Measurements from ENCODE around the gene SRRM4. TPM values are rescaled to one million over a fixed set of nuclear protein-coding genes. Genes with fewer than 3 reads are reported as not detected.
A peak's percentile ranks its signal among the peaks of the same experiment; 100 is the strongest.

The SRRM4 gene
- total RNA-seq, 2 experiments from 2014 or later: not detected

GRCh38 chr12:119036878-119037825 is 55.8 kb downstream of the SRRM4 start:
- Mint-ChIP-seq H3K4me3 (no peak overlapping the region), H3K27ac (no peak overlapping the region), H3K4me1 (ENCODE audit: low read depth) (no peaks in the 10 kb centered on the region), H3K36me3 (ENCODE audit: low read depth) (no peaks in the 10 kb centered on the region), H3K9me3 (peaks cover 4% of the 10 kb centered on the region), H3K27me3 (peaks cover 16% of the 10 kb centered on the region)
- no peaks in the 10 kb centered on the region for H3K27me3 ChIP-seq (ENCODE audit: control insufficient read depth in 1 of 2, insufficient read depth in 2 of 2, low read length in 2 of 2)
- H3K9me3 ChIP-seq (ENCODE audit: control insufficient read depth in 1 of 2, insufficient read depth in 1 of 2, low read length in 2 of 2): no peaks in the 10 kb centered on the region
- intact Hi-C loops (cut with DNase I, micrococcal nuclease): no loop called here
- peak in 3 of 14 experiments; percentile 2 to 22 (median 20) for DNase-seq
- TF ChIP-seq CTCF (IDR thresholded peaks at IDR 0.05): no peak
- ChIA-PET CTCF (interaction anchor here (0.7 kb wide), 1 partner anchor 13 kb away, joined by 3 read pairs; no protein-coding TSS in a partner anchor), POLR2A (no interaction called here)
- H3K36me3 ChIP-seq (ENCODE audit: insufficient read depth, low read length): no peaks in the 10 kb centered on the region
- H3K4me1 ChIP-seq (ENCODE audit: insufficient read depth, low read length): no peaks in the 10 kb centered on the region
- no peak overlapping the region for H3K4me3 ChIP-seq (ENCODE audit: low read length)
- no peak overlapping the region for H3K27ac ChIP-seq (ENCODE audit: low read depth in 1 of 2, low read length in 2 of 2)
- ATAC-seq (ENCODE audit: poor library complexity): no peak

GRCh38 chr12:119044094-119044493 is 62.8 kb downstream of the SRRM4 start:
- Histone ChIP-seq H3K27me3 (ENCODE audit: control insufficient read depth in 1 of 2, insufficient read depth in 2 of 2, low read length in 2 of 2) (peaks cover 0 to 2% of the 10 kb centered on the region in 2 experiments), H3K4me1 (ENCODE audit: insufficient read depth, low read length) (no peaks in the 10 kb centered on the region), H3K9me3 (ENCODE audit: control insufficient read depth in 1 of 2, insufficient read depth in 1 of 2, low read length in 2 of 2) (peaks cover 0 to 6% of the 10 kb centered on the region in 2 experiments), H3K4me3 (ENCODE audit: low read length) (no peak overlapping the region), H3K27ac (ENCODE audit: low read depth in 1 of 2, low read length in 2 of 2) (no peak overlapping the region), H3K36me3 (ENCODE audit: insufficient read depth, low read length) (no peaks in the 10 kb centered on the region)
- DNase-seq (no peak), ATAC-seq (ENCODE audit: poor library complexity) (no peak)
- H3K27ac Mint-ChIP-seq: no peak overlapping the region
- H3K9me3 Mint-ChIP-seq: peaks cover 4% of the 10 kb centered on the region
- peaks cover 14% of the 10 kb centered on the region for H3K27me3 Mint-ChIP-seq
- intact Hi-C loops (cut with DNase I, micrococcal nuclease): no loop called here
- ChIA-PET CTCF (no interaction called here), POLR2A (no interaction called here)
- H3K36me3 Mint-ChIP-seq (ENCODE audit: low read depth): no peaks in the 10 kb centered on the region
- no peaks in the 10 kb centered on the region for H3K4me1 Mint-ChIP-seq (ENCODE audit: low read depth)
- no peak for TF ChIP-seq CTCF (IDR thresholded peaks at IDR 0.05)
- no peak overlapping the region for H3K4me3 Mint-ChIP-seq

- no peaks in the 10 kb centered on the region for H3K4me1 Mint-ChIP-seq (ENCODE audit: low read depth)
- no peak for TF ChIP-seq CTCF (IDR thresholded peaks at IDR 0.05)
- intact Hi-C loops (cut with DNase I, micrococcal nuclease): no loop called here
- no peak overlapping the region for H3K27ac ChIP-seq (ENCODE audit: low read depth in 1 of 2, low read length in 2 of 2)
- H3K4me3 Mint-ChIP-seq: no peak overlapping the region
- H3K27me3 ChIP-seq (ENCODE audit: control insufficient read depth in 1 of 2, insufficient read depth in 2 of 2, low read length in 2 of 2): peaks cover 0 to 2% of the 10 kb centered on the region in 2 experiments
- H3K27ac Mint-ChIP-seq: no peak overlapping the region
- POLR2A ChIA-PET: no interaction called here
- no peaks in the 10 kb centered on the region for H3K4me1 ChIP-seq (ENCODE audit: insufficient read depth, low read length)
- H3K27me3 Mint-ChIP-seq: peaks cover 5% of the 10 kb centered on the region
- no peak for ATAC-seq (ENCODE audit: poor library complexity)
- H3K9me3 ChIP-seq (ENCODE audit: control insufficient read depth in 1 of 2, insufficient read depth in 1 of 2, low read length in 2 of 2): peaks cover 0 to 6% of the 10 kb centered on the region in 2 experiments
- no peaks in the 10 kb centered on the region for H3K36me3 Mint-ChIP-seq (ENCODE audit: low read depth)
- H3K36me3 ChIP-seq (ENCODE audit: insufficient read depth, low read length): no peaks in the 10 kb centered on the region
- no peaks in the 10 kb centered on the region for H3K9me3 Mint-ChIP-seq
- CTCF ChIA-PET: no interaction called here
- H3K4me3 ChIP-seq (ENCODE audit: low read length): no peak overlapping the region
- no peak for DNase-seq
Observed at GRCh38 chr12:119047641-119048040, 66.3 kb downstream of the SRRM4 start.

All from CD4-positive, alpha-beta T cell (primary cell).